HL-60 (cell line): Measurements from ENCODE around the gene HTRA1.

Experiments
- GABPA ChIP-seq: IDR thresholded peaks from 2 replicates; pipeline ENCODE4 v1.6.1; 2012; ENCODE audit warnings: low read depth
- POLR2AphosphoS5 ChIP-seq: IDR thresholded peaks from 2 replicates; pipeline ENCODE4 v1.6.1; 2012; ENCODE audit warnings: low read depth
- SPI1 ChIP-seq: IDR thresholded peaks from 2 replicates; pipeline ENCODE4 v1.6.1; 2012; ENCODE audit warnings: low read depth, mild to moderate bottlenecking, borderline replicate concordance
- TF ChIP-seq, protein P1 (sequence below): IDR thresholded peaks from one replicate; pipeline ENCODE4 v1.5.1; 2011; ENCODE audit warnings: low read length, control low read depth, inconsistent platforms; ENCODE audit not compliant: insufficient read depth
- TF ChIP-seq, protein P2 (sequence below): IDR thresholded peaks from 2 replicates; pipeline ENCODE4 v1.6.1; 2012; ENCODE audit warnings: low read depth; ENCODE audit not compliant: insufficient replicate concordance

DNA sequence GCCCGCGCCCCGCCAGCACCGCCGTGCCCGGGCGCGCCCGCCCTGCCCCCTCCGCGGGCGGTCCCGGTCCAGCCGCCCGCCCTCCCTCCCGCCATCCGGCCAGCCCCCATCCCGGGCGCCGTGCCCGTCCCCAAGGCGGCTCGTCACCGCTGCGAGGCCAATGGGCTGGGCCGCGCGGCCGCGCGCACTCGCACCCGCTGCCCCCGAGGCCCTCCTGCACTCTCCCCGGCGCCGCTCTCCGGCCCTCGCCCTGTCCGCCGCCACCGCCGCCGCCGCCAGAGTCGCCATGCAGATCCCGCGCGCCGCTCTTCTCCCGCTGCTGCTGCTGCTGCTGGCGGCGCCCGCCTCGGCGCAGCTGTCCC, at the start of gene HTRA1:
- TF ChIP-seq, protein P1, sequence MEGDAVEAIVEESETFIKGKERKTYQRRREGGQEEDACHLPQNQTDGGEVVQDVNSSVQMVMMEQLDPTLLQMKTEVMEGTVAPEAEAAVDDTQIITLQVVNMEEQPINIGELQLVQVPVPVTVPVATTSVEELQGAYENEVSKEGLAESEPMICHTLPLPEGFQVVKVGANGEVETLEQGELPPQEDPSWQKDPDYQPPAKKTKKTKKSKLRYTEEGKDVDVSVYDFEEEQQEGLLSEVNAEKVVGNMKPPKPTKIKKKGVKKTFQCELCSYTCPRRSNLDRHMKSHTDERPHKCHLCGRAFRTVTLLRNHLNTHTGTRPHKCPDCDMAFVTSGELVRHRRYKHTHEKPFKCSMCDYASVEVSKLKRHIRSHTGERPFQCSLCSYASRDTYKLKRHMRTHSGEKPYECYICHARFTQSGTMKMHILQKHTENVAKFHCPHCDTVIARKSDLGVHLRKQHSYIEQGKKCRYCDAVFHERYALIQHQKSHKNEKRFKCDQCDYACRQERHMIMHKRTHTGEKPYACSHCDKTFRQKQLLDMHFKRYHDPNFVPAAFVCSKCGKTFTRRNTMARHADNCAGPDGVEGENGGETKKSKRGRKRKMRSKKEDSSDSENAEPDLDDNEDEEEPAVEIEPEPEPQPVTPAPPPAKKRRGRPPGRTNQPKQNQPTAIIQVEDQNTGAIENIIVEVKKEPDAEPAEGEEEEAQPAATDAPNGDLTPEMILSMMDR: no peak
- TF ChIP-seq, protein P2, sequence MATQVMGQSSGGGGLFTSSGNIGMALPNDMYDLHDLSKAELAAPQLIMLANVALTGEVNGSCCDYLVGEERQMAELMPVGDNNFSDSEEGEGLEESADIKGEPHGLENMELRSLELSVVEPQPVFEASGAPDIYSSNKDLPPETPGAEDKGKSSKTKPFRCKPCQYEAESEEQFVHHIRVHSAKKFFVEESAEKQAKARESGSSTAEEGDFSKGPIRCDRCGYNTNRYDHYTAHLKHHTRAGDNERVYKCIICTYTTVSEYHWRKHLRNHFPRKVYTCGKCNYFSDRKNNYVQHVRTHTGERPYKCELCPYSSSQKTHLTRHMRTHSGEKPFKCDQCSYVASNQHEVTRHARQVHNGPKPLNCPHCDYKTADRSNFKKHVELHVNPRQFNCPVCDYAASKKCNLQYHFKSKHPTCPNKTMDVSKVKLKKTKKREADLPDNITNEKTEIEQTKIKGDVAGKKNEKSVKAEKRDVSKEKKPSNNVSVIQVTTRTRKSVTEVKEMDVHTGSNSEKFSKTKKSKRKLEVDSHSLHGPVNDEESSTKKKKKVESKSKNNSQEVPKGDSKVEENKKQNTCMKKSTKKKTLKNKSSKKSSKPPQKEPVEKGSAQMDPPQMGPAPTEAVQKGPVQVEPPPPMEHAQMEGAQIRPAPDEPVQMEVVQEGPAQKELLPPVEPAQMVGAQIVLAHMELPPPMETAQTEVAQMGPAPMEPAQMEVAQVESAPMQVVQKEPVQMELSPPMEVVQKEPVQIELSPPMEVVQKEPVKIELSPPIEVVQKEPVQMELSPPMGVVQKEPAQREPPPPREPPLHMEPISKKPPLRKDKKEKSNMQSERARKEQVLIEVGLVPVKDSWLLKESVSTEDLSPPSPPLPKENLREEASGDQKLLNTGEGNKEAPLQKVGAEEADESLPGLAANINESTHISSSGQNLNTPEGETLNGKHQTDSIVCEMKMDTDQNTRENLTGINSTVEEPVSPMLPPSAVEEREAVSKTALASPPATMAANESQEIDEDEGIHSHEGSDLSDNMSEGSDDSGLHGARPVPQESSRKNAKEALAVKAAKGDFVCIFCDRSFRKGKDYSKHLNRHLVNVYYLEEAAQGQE: no peak
- no peak for TF ChIP-seq POLR2AphosphoS5
- TF ChIP-seq GABPA: no peak
- TF ChIP-seq SPI1: no peak
